ENCODE data around the gene ZNF664. TPM values are rescaled to one million over a fixed set of nuclear protein-coding genes. Genes with fewer than 3 reads are reported as not detected.

Gene ZNF664
- total and polyA plus RNA-seq, 10 of the 15 experiments (the other 5 are each of a cell fraction or from before 2014, with no cell fraction given) = 1.8 to 65.6 (median 30.8) TPM

DNA sequence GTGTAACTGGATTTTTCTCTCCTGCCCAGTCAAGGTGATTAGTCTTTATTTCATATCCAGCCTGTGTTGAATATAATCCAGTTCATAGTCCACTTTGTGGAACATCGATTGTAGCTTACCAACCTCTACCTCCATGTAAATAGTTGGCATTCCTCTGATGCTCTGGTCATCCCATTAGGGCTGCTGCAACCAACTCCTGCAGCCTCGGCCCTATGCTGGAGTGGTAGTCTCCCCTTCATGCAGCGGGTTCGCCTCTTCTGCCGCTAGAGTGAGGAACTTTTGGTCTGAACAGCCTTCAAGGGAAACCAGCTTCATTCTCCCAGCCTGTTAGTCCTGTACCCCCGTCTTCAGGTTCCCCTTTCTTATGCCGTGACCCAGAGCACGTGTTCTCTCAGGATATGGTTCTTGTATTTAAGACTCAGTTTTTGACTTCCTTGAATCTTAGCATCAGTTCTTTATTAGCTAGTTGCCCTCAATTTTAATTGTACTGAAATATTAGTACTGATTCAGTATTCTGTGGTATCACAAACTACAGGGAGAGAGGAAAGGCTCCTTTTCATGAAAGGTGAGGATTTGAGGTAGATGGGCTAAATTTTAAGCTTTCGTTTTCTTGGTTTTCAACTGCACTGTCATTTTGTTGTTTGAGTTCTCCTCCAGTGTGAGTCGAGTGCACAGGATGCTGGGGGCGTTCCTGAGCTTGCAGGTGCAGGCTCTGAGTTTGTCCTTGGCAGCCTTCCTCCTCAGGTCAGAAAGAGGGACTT, 33.2 kb downstream of the ZNF664 start:
- Histone ChIP-seq H3K4me1 (ENCODE audit: control insufficient read depth, insufficient read depth, low read length) (peaks cover 14% of the 10 kb centered on the region), H3K9me3 (replicated peaks; ENCODE audit: control insufficient read depth, insufficient read depth, low read length) (no peaks in the 10 kb centered on the region), H4K20me1 (ENCODE audit: control insufficient read depth, insufficient read depth) (no peaks in the 10 kb centered on the region), H3K4me2 (ENCODE audit: control insufficient read depth, insufficient read depth) (peak overlapping the region; percentile 80), H3K27ac (ENCODE audit: control insufficient read depth, insufficient read depth) (peak overlapping the region; percentile 73), H2AFZ (ENCODE audit: control insufficient read depth, low read depth, low read length) (peak overlapping the region; percentile 73), H3K9ac (ENCODE audit: control insufficient read depth, insufficient read depth, low read length) (peak overlapping the region; percentile 37), H3K79me2 (ENCODE audit: control insufficient read depth, insufficient read depth, low read length) (no peaks in the 10 kb centered on the region; the same call in 1 of the 2 replicates), H3K36me3 (ENCODE audit: control insufficient read depth in 2 of 2, insufficient read depth in 2 of 2, low read length in 1 of 2) (peaks cover 5 to 13% of the 10 kb centered on the region in 2 experiments), H3K27me3 (replicated peaks in 1 of 2; ENCODE audit: control insufficient read depth in 2 of 2, insufficient read depth in 2 of 2, low read length in 1 of 2) (no peaks in the 10 kb centered on the region), H3K4me3 (no peak overlapping the region)
- POLR2A ChIA-PET = no interaction called here
- RAD21 ChIA-PET (ENCODE audit: unreplicated experiment) = no interaction called here
- WGBS (ENCODE audit: insufficient coverage, insufficient replicate concordance, low lambda C conversion rate, missing lambda C conversion rate) = 38% methylated on average over 11 of the region's 11 CpGs
- ATAC-seq (peak; percentile 43; the same call in 2 of the 3 replicates), FAIRE-seq (peak; percentile 83), DNase-seq (ENCODE audit: low read depth, low spot score) (no peak)
- TF ChIP-seq ZNF24 (IDR thresholded peaks at IDR 0.05) = no peak
- TF ChIP-seq ESRRA (IDR thresholded peaks at IDR 0.05; ENCODE audit: low read length) = no peak
- TF ChIP-seq ZBTB11 (CRISPR knock-in tag; IDR thresholded peaks at IDR 0.05) = no peak
- TF ChIP-seq IRF4 (IDR thresholded peaks at IDR 0.05; ENCODE audit: low read depth, low read length) = no peak
- TF ChIP-seq, protein P1, sequence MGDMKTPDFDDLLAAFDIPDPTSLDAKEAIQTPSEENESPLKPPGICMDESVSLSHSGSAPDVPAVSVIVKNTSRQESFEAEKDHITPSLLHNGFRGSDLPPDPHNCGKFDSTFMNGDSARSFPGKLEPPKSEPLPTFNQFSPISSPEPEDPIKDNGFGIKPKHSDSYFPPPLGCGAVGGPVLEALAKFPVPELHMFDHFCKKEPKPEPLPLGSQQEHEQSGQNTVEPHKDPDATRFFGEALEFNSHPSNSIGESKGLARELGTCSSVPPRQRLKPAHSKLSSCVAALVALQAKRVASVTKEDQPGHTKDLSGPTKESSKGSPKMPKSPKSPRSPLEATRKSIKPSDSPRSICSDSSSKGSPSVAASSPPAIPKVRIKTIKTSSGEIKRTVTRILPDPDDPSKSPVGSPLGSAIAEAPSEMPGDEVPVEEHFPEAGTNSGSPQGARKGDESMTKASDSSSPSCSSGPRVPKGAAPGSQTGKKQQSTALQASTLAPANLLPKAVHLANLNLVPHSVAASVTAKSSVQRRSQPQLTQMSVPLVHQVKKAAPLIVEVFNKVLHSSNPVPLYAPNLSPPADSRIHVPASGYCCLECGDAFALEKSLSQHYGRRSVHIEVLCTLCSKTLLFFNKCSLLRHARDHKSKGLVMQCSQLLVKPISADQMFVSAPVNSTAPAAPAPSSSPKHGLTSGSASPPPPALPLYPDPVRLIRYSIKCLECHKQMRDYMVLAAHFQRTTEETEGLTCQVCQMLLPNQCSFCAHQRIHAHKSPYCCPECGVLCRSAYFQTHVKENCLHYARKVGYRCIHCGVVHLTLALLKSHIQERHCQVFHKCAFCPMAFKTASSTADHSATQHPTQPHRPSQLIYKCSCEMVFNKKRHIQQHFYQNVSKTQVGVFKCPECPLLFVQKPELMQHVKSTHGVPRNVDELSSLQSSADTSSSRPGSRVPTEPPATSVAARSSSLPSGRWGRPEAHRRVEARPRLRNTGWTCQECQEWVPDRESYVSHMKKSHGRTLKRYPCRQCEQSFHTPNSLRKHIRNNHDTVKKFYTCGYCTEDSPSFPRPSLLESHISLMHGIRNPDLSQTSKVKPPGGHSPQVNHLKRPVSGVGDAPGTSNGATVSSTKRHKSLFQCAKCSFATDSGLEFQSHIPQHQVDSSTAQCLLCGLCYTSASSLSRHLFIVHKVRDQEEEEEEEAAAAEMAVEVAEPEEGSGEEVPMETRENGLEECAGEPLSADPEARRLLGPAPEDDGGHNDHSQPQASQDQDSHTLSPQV (IDR thresholded peaks at IDR 0.05) = no peak
- no peak for TF ChIP-seq CBX3 (IDR thresholded peaks at IDR 0.05; ENCODE audit: borderline replicate concordance, low read depth)
- no peak for TF ChIP-seq MYC (IDR thresholded peaks at IDR 0.05; ENCODE audit: insufficient read depth, insufficient read length, insufficient replicate concordance, low read length, severe bottlenecking)
- SMC1A ChIA-PET (ENCODE audit: uncharacterized antibody, unreplicated experiment) = interaction anchor here (0.6 to 1.2 kb wide), 3 partner anchors 11 to 759 kb away, joined by 3 read pairs; no protein-coding TSS in a partner anchor
- intact Hi-C loops (cut with micrococcal nuclease; ENCODE audit: unreplicated experiment) = no loop called here
- BruUV-seq (replicated peaks) = no TSS peak
- CTCF ChIA-PET = interaction anchor here (0.8 to 1.6 kb wide), 5 partner anchors 9 to 206 kb away, joined by 3 to 9 read pairs (median 3); no protein-coding TSS in a partner anchor
- in situ Hi-C loops (cut with MboI) = no loop called here

All from GM12878 (cell line).